Measurements from ENCODE around the gene ITIH5.
"Not testable (repeated sequence)": the region's sequence is repeated elsewhere in the genome, so short reads cannot be mapped to it uniquely, and the experiment has no call there.

Gene ITIH5

DNA sequence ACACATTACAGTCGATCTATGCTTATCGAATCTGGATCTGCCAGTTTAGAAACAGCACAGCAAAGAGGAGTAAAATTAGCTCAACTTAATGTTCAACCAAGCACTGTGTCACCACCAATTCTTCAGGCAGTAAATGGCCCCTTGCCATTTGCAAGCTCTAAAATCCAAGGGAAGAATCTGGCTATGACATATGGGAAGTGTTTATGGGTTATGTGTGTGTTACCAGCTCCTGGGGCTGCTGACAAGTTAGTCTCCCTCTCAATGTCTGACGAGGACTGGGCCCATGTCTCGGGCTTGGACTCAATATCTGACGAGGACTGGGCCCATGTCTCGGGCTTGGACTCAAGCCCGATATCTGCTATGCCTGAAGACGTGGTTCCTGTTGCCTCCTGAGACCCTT, 30.7 kb upstream of the ITIH5 start:
- H3K27ac Mint-ChIP-seq: no peak overlapping the region
- H3K4me1 Mint-ChIP-seq: no peaks in the 10 kb centered on the region
- DNase-seq (ENCODE audit: low spot score in 2 of 2) (no peak), ATAC-seq (no peak)
- H3K9me3 Mint-ChIP-seq: peaks cover 5% of the 10 kb centered on the region
- no peak overlapping the region for H3K4me3 Mint-ChIP-seq
- H3K36me3 Mint-ChIP-seq: no peaks in the 10 kb centered on the region

DNA sequence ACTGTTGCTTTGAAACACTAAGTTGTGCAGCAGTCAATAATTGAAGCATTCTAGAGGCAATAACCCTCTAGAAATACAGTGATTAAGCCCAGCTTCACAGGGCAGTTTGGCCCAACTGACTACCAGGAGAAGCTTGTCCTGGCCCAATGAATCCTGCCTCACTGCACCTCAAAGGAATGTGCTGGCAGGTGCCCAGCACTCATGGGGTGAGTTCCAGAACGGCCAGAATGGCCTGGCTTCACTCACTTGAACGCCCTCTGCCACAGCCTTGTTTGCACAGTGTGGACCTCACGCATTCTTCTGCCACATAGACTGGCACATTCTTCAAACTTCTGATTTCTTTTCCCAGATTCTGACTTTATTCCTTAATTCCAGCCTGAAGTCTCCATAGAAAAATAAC, 29.8 kb upstream of the ITIH5 start:
- Mint-ChIP-seq H3K9me3 (peaks cover 5% of the 10 kb centered on the region), H3K4me1 (peaks cover 2% of the 10 kb centered on the region)
- no peak for ATAC-seq

DNA sequence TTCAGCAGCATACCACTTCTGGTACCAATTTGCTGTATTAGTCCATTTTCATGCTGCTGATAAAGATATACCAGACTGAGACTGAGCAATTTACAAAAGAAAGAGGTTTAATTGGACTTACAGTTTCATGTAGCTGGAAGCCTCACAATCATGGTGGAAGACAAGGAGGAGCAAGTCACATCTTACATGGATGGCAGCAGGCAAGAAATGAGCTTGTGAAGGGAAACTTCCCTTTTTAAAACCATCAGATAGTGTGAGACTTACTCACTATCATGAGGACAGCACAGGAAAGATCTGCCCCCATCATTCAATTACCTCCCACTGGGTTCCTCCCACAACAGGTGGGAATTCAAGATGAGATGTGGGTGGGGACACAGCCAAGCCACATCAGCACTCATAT, 26.4 kb upstream of the ITIH5 start:
- H3K9me3 Mint-ChIP-seq; H3K4me3 Mint-ChIP-seq; H3K4me1 Mint-ChIP-seq; H3K36me3 Mint-ChIP-seq; H3K27ac Mint-ChIP-seq; ATAC-seq; DNase-seq (ENCODE audit: low spot score in 2 of 2): not testable (repeated sequence)

More for the DNA sequence above, 29.8 kb upstream of the ITIH5 start:
- H3K4me3 Mint-ChIP-seq: no peak overlapping the region
- H3K36me3 Mint-ChIP-seq: no peaks in the 10 kb centered on the region
- DNase-seq (ENCODE audit: low spot score in 2 of 2): no peak
- H3K27ac Mint-ChIP-seq: no peak overlapping the region

DNA sequence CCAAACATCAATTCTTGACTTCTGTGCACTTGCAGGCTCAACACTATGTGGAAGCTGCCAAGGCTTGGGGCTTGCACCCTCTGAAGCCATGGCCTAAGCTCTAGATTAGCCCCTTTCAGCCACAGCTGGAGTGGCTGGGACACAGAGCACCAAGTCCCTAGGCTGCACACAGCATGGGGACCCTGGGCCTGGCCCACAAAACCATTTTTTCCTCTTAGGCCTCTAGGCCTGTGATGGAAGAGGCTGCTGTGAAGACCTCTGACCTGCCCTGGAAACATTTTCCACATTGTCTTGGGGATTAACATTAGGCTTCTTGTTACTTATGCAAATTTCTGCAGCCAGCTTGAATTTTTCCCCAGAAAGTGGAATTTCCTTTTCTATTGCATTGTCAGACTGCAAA, 25.6 kb upstream of the ITIH5 start:
- H3K27ac Mint-ChIP-seq; DNase-seq (ENCODE audit: low spot score in 2 of 2); H3K4me1 Mint-ChIP-seq; H3K36me3 Mint-ChIP-seq; ATAC-seq; H3K9me3 Mint-ChIP-seq; H3K4me3 Mint-ChIP-seq: not testable (repeated sequence)

DNA sequence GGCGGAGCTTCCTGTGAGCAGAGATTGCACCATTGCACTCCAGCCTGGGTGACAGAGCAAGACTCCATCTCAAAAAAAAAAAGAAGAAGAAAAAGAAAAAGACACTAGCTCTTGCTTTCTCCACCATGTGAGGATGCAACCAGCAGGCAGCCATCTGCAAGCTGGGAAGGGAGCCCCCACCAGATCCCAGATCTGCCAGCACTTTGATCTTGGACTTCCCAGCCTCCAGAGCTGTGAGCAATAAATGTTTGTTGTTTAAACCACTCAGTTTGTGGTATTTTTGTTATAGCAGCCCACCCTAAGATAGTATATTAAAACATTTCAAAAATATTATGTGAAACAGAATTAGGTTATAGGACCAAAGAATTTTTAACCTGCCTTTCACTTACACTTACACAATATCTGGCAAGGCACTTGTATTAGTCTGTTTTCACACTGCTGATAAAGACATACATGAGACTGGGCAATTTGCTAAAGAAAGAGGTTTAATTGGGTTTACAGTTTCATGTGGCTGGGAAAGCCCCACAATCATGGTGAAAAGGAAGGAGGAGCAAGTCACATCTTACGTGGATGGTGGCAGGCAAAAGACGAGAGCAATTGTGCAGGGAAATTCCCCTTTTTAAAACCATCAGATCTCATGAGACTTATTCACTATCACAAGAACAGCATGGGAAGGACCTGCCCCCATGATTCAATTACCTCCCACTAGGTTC, 24.3 kb upstream of the ITIH5 start:
- H3K36me3 Mint-ChIP-seq; H3K27ac Mint-ChIP-seq; H3K4me3 Mint-ChIP-seq; DNase-seq (ENCODE audit: low spot score in 2 of 2); H3K9me3 Mint-ChIP-seq: not testable (repeated sequence)
- peaks cover 14% of the 10 kb centered on the region for H3K4me1 Mint-ChIP-seq
- ATAC-seq: peak; percentile 83

DNA sequence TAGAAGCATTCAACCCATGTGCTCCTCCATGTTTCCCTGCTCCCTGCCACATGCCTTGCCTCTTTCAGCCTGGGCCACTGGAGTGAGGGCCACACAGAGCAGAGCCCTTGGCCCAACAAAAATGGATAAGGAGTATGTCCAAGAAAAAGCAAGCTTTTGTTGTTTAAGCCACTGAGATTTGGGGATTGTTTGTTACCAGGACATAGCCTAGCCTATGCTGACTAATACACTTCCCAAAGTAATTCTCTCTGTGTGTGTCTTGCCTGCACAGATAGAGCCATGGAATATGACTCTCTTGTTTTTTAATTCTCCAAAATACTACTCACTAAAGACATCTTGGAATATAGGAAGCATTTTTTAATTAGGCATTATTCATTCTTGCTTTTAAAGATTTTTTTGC, 22.8 kb upstream of the ITIH5 start:
- ATAC-seq (no peak), DNase-seq (ENCODE audit: low spot score in 2 of 2) (no peak)
- Mint-ChIP-seq H3K36me3 (no peaks in the 10 kb centered on the region), H3K9me3 (peaks cover 5% of the 10 kb centered on the region), H3K27ac (no peak overlapping the region), H3K4me3 (no peak overlapping the region), H3K4me1 (peaks cover 14% of the 10 kb centered on the region)

DNA sequence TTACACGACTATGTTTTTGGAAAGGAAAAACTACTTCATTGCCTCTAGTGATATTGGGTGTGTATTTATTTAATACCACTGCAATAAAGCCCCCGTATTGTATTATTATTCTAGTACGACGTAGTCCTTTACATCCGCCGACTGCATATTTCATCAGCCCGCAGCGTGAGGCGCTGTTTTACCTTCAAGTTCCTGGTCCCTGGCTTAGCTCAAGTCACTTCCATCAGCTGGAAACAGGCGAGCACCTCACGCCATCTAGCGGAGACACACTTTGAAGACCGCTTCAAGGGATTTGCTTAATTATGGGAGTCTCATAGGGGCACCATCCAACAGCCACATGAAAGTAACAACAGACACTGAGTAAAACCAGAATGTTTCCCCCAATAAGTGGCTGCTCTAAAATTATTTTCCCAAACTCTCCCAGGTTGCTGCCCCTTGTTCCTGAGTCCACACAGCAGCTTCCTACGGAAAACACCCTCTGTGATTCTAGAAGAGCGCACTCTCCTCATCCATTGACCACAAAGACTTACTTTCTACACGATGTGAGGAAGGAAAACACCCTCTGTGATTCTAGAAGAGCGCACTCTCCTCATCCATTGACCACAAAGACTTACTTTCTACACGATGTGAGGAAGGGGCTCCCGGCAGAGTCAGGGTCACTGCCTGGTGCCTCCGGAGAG, 20.6 kb upstream of the ITIH5 start:
- peak; percentile 54 to 82 for DNase-seq (ENCODE audit: low spot score in 2 of 2)
- H3K9me3 Mint-ChIP-seq: no peaks in the 10 kb centered on the region
- H3K4me3 Mint-ChIP-seq: no peak overlapping the region
- no peak overlapping the region for H3K27ac Mint-ChIP-seq
- no peaks in the 10 kb centered on the region for H3K36me3 Mint-ChIP-seq
- peaks cover 14% of the 10 kb centered on the region for H3K4me1 Mint-ChIP-seq
- peak; percentile 86 for ATAC-seq

DNA sequence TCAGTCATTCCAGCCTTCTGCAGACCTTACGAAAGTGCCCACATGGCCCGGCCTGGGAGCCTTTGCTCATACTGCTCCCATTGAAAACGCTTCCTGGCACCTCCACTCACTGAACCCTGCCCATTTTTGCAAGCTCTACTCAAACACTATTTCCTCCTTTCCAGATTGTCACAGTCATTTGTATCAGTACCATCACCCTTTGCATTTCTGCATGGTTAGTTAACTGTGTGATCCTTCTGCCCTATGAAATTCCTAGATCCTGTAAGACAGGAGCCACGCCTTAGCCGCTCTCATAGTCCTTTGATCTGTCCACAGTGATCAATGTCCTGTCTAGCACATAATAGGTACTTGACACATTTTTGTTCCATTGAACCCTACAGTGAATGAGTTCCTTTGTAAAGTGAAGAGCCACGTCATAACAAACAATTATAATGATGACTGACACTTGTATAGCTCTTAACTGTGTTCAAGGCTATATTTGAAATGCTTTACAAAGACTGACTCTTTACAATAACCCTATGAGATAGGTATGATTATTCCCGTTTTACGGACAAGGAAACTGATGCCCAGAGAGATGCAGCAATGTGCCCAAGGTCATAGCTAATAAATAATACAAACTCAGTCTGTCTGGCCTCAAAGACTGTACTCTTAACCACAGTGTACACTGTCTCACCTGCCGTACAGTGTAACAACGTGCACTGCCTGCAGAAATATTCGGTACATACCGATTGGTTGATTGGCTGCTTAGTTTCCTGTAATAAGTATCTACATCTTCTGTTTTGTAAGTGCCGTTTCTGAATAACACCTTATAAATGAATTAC, 19.8 kb upstream of the ITIH5 start:
- H3K9me3 Mint-ChIP-seq: no peaks in the 10 kb centered on the region
- ATAC-seq (no peak), DNase-seq (ENCODE audit: low spot score in 2 of 2) (no peak)
- H3K4me1 Mint-ChIP-seq: peaks cover 12% of the 10 kb centered on the region
- H3K4me3 Mint-ChIP-seq: no peak overlapping the region
- H3K36me3 Mint-ChIP-seq: no peaks in the 10 kb centered on the region
- H3K27ac Mint-ChIP-seq: no peak overlapping the region

DNA sequence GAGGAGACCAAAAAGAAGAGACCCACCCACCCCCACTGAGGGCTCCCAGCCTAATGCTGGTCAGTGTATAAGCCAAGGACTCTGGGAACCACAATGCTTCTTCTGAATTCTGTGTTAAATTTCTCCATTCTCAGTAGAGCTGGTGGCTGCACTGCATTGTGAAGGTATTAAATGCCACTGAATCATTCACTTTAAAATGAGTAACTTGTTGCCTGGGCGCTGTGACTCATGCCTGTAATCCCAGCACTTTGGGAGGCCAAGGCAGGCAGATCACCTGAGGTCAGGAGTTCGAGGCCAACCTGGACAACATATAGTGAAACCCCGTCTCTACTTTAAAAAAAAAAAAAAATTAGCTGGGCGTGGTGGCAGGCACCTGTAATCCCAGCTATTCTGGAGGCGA, 13.3 kb upstream of the ITIH5 start:
- not testable (repeated sequence) for H3K27ac Mint-ChIP-seq; H3K4me3 Mint-ChIP-seq; H3K36me3 Mint-ChIP-seq; H3K4me1 Mint-ChIP-seq; H3K9me3 Mint-ChIP-seq; DNase-seq (ENCODE audit: low spot score in 2 of 2)
- ATAC-seq: peak; percentile 43

DNA sequence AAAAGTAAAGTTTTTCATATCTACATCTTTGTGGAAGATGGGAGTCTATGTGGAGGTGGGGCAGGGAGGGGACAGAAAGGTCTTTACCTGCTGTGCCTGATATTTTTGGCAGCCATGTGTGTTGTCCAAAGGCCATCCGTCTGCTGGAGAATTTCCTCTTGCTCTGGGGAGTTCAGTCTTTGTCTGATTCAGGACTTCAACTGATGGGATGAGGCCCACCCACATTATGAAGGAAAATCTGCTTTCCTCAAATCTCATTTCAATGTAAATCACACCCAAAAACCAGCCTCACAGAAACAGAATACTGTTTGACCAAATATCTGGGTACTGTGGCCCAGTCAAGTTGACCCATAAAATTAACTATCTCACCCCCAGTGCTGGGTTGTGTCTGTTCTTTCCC, 12.5 kb upstream of the ITIH5 start:
- Mint-ChIP-seq H3K4me3 (no peak overlapping the region), H3K4me1 (no peaks in the 10 kb centered on the region), H3K27ac (no peak overlapping the region), H3K36me3 (no peaks in the 10 kb centered on the region), H3K9me3 (no peaks in the 10 kb centered on the region)
- DNase-seq (ENCODE audit: low spot score in 2 of 2) (no peak), ATAC-seq (no peak)

DNA sequence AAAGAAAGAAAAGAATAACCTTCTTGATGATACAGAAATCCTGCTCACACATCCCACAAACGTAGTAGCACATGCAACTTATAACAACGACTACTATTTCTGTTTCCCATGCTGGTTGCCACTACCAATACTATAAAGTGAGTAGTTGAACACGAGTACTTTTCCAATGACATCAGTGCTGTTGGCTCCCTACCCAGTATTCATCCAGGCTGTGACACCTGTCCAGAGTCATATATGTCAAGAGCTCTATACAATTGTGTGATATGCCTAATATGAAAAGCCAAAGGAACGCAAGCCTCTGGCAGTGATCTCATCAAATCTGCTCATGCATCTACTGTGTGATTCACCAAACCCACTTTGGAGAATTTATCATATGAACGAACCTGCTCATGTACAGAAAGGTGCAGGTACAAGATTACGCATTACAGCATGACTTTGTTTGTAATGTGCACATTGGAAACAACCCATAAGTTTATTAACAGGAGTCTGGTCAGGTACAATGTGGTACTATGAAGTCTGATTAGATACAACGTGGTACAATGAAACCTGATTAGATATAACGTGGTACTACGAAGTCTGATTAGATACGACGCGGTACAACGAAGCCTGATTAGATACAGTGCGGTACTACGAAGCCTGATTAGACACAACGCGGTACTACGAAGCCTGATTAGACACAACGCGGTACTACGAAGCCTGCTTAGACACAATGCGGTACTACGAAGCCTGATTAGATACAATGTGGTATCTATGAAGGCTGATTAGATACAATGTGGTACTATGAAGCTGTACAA, 5.8 kb upstream of the ITIH5 start:
- Mint-ChIP-seq H3K4me1 (peaks cover 8% of the 10 kb centered on the region), H3K27ac (no peak overlapping the region), H3K36me3 (no peaks in the 10 kb centered on the region), H3K4me3 (no peak overlapping the region), H3K9me3 (no peaks in the 10 kb centered on the region)
- ATAC-seq (no peak), DNase-seq (ENCODE audit: low spot score in 2 of 2) (no peak)

DNA sequence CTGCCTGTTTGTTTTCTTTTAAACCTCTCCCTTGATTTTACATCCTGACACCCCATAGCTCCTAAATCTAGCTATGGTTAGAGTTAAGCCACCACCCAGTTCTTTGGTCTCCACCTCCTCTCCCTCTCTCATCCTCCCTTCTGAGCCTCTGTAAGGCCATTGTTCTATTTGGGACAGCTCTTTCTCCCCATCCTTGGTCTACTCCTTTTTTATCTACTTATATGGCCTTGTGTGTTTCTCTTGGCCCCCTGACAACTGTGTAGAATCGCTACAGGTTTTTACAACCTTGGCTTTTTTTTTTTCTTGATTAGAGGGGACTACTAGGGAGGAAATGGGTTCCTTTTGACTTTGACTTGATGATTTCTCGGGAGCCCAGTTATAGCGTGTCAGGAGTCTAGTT, 3.4 kb upstream of the ITIH5 start:
- peaks cover 15% of the 10 kb centered on the region for H3K4me1 Mint-ChIP-seq
- H3K9me3 Mint-ChIP-seq: no peaks in the 10 kb centered on the region

DNA sequence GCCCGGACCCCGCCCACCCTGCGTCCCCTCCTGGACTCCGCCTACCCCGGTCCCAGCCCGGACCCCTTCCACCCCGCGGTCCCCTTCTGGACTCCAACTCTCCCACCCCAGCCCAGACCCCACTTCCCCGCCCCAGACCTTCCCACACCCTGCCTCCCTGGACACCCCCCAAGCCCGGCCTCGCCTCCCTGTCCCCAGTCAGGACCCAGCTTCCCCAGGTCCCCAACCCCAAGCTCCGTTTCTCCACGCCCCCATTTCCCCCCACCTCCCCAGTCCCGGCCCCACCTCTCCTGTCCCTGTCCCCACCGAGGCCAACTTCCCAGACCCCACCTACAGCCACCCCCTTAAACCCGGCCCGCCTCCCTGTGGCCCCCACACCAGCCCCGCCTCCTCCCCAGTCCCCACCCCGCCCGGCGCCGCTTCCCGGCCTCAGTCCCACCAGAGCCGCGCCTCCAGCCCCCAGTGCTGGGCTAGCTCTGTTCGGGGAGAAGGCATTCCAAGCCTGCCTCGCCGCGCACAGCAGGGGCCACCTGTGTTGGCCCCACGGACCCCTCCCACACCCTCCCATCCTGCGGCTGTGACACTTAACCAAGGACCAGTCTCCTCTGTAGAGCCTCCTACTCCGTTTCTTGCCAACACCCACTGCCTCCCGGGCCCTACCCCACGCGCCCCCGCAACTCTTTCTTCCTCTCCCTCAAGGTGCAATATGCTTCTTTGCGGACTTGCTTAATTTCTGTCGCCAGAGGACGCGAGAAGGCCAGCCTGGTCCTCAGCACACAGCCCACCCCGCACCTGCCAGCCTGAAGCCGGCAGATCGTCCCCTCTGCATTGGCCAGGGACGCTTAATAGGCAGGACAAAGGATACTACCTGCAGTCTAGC, 736 bp upstream of the ITIH5 start:
- no peak for DNase-seq (ENCODE audit: low spot score in 2 of 2)
- H3K4me3 Mint-ChIP-seq: peak overlapping the region; percentile 77

More for the DNA sequence above, 3.4 kb upstream of the ITIH5 start:
- Mint-ChIP-seq H3K4me3 (no peak overlapping the region), H3K27ac (no peak overlapping the region), H3K36me3 (no peaks in the 10 kb centered on the region)
- DNase-seq (ENCODE audit: low spot score in 2 of 2) (no peak), ATAC-seq (no peak)

DNA sequence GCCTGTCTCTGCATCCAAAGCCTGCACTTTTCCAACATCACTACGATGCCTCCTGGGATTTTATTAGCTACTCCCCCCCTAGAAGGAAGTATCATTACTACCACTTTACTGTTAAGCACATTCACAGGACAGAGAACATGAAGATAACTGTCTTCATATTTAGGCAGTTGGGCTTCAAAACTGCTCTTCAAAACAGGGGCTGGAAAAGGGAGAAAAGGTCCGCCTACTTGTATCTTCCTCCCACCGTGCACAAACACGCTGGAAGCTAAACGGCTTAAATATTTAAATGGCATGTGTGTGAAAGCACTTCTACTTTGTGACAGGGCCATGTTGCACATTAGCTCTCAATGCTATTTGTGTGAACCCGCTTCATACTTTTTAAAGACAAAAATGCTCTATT, 999 bp downstream of the ITIH5 start:
- no peak for ATAC-seq
- DNase-seq (ENCODE audit: low spot score in 2 of 2): no peak
- Mint-ChIP-seq H3K4me3 (peak overlapping the region; percentile 60), H3K4me1 (peaks cover 15% of the 10 kb centered on the region), H3K9me3 (no peaks in the 10 kb centered on the region), H3K27ac (no peak overlapping the region), H3K36me3 (no peaks in the 10 kb centered on the region)

More for the DNA sequence above, 736 bp upstream of the ITIH5 start:
- Mint-ChIP-seq H3K4me1 (peaks cover 15% of the 10 kb centered on the region), H3K27ac (no peak overlapping the region), H3K9me3 (no peaks in the 10 kb centered on the region), H3K36me3 (no peaks in the 10 kb centered on the region)
- peak; percentile 61 for ATAC-seq

Measured in stimulated activated effector memory CD8-positive, alpha-beta T cell treated with anti-CD3 and anti-CD28 coated beads, Interleukin-12 subunit alpha, Interleukin-12 subunit beta, amount 100 ng/mL, for 72 hours (primary cell).